Measurements from ENCODE around the gene PARP15.
"Not testable (repeated sequence)": the region's sequence is repeated elsewhere in the genome, so short reads cannot be mapped to it uniquely, and the experiment has no call there.

PARP15 gene

DNA sequence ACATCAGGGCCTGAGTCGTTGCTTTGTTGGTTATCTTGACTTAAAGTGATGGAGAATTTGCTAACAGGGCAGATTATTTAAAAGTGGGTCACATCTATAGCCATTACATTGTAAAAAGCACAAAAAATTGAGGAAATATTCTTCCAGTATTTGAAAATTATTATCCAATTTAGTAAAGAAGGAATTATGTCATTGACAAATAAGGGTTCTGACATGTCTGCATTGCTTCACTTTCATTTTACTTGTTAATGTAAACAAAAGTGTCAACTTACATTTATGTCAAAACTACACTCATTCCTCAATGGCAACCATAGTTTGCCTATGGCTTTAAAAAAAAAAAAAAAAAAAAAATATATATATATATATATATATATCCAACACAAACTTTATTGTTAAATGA lies 99.8 kb downstream of the PARP15 start:
- H3K4me1 ChIP-seq, result peaks cover 13% of the 10 kb centered on the region
- in situ Hi-C loops (cut with MboI; ENCODE audit: low sequenced_read_pairs), result loop anchor here (5.0 kb wide), 1 partner anchor 120 kb away; no protein-coding TSS in a partner anchor
- H3K36me3 ChIP-seq (replicated peaks), result no peaks in the 10 kb centered on the region
- DNase-seq (ENCODE audit: low spot score in 2 of 2), result no peak
- H3K4me3 ChIP-seq, result no peak overlapping the region
- H3K9me3 ChIP-seq, result no peaks in the 10 kb centered on the region
- no peaks in the 10 kb centered on the region for H3K27me3 ChIP-seq (ENCODE audit: low read depth)

DNA sequence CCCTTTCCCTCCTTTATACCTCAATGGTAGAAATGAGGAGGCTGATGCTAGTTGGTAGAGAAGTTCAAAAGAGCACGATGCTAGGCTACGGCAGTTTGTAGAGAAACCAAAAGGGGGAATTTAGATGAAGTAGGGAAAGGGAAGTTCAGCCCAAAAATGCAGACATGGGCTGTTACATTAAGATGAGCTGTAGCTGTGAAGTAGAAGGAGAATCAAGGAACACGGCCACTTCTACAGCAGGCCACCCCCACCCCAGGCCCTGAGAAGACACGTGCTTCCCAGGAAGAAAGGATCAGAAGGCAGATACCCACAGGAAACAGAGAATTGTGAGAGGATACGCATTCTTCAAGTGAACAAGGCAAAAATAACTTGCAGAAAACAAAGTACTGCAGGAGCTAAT lies 101.1 kb downstream of the PARP15 start:
- Histone ChIP-seq H3K4me3 (no peak overlapping the region), H3K27me3 (ENCODE audit: low read depth) (no peaks in the 10 kb centered on the region), H3K36me3 (replicated peaks) (no peaks in the 10 kb centered on the region), H3K4me1 (peaks cover 13% of the 10 kb centered on the region), H3K9me3 (no peaks in the 10 kb centered on the region)
- in situ Hi-C loops (cut with MboI; ENCODE audit: low sequenced_read_pairs), result loop anchor here (5.0 kb wide), 1 partner anchor 121 kb away; no protein-coding TSS in a partner anchor
- DNase-seq (ENCODE audit: low spot score in 2 of 2), result no peak

DNA sequence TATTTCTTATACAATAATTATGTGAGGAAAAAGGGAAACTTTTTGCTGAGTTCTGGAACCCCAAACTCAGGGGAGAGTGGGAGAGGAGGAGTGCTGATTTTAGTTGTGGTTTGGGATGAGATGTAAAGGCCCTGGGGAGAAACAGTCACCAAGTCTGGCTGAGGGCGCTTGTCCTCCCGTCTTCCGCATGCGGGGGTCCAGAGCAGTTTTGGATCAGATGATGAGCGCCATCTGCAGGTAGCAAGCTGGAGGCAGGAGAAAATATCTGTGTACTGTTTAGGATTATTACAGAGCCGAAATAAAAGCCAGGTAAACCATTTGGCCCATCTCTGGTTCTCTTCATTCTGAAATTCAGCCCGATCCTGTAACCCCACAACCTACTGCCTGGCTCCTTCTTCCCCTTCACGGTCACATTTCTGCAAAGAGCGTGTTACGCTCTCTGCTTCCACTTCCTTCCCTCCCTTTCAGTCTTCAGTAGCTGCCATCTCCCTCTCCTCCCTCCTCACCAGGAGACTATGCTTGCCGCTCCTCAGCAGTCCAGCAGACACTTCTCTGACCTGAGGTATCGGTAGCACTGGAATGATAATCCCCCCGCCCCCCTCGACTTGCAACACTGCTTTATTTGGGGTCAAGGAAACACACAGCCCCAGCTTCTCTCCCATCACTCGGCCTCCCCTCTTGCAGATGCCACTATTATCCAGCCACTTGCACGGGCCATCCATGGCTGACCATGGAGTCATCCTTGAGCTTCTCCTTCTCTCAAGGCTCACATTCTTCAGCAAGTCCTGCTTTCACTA lies 101.8 kb downstream of the PARP15 start:
- in situ Hi-C loops (cut with MboI; ENCODE audit: low sequenced_read_pairs), result loop anchor here (5.0 kb wide), 1 partner anchor 122 kb away; no protein-coding TSS in a partner anchor

DNA sequence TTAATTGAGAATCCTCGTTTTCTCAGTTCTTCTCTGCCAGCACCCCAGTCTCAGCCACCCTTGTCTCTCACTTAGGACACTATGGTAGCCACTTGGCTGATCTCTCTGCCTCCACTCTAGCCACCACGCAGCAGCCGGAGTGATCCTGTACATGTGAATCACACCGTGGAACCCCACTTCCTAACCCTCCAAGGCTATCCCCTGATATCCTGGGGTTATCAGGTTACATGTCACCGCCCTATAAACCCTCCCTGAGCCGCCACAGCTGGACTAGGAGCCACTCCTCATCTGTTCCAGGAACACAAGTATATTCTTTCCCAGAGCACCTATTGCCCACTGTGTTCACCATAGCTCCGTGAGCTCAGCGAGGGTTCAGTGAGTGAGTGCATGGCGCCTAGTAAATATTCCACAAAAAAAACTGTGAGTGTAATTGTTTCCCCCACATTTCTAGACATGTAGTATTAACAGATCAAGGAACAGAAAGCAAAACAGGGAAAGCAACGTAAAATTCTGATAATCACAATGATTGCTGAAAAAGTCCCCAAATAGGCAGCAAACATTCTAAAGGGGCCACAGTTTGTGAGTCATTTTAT lies 102.5 kb downstream of the PARP15 start:
- no peaks in the 10 kb centered on the region for H3K27me3 ChIP-seq (ENCODE audit: low read depth)
- H3K9me3 ChIP-seq, result no peaks in the 10 kb centered on the region
- peaks cover 13% of the 10 kb centered on the region for H3K4me1 ChIP-seq
- H3K4me3 ChIP-seq, result peak overlapping the region; percentile 54
- peak in 1 of 2 experiments; percentile 42 for DNase-seq (ENCODE audit: low spot score in 2 of 2)
- in situ Hi-C loops (cut with MboI; ENCODE audit: low sequenced_read_pairs), result loop anchor here (5.0 kb wide), 2 partner anchors 123 to 223 kb away; no protein-coding TSS in a partner anchor
- no peaks in the 10 kb centered on the region; the same call in 1 of the 2 replicates for H3K36me3 ChIP-seq (replicated peaks)

More for the DNA sequence above, 101.8 kb downstream of the PARP15 start:
- peak; percentile 74 to 89 for DNase-seq (ENCODE audit: low spot score in 2 of 2)
- Histone ChIP-seq H3K36me3 (replicated peaks) (no peaks in the 10 kb centered on the region), H3K27me3 (ENCODE audit: low read depth) (no peaks in the 10 kb centered on the region), H3K4me1 (peaks cover 13% of the 10 kb centered on the region), H3K9me3 (no peaks in the 10 kb centered on the region), H3K4me3 (no peak overlapping the region)

DNA sequence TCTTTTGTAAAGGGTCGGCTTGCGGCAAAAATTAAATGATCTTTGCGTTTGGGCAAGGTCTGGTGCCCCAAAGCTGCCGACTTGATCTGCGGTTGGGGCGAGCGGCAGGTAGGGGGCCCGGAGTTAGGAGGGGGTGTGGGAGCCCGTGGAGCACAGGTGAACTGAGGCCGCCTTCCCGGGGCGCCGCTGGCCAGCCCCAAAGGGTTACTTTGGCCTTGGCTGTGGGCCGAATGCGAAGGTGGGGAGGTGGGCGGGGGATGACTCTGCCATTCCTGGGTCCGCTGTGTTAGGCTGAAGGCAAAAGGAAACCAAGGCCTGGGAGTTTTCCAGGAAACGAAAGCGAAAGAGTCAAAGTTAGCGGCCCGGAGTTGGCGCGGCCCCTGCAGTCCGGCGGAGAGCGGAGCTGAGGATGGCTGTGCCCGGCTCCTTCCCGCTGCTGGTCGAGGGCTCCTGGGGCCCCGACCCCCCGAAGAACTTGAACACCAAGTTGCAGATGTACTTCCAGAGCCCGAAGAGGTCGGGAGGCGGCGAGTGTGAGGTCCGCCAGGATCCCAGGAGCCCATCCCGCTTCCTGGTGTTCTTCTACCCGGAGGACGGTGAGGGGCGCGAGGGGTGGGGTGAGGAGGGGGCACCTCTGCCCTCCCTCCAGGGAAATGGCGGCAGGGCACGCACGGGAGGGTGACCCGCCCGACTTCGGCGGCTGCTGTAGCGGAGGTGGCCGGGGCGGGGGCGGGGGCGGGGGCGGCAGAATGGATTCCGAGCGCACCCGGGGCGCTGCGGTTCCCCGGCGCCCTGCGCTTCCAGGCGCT lies 103.2 kb downstream of the PARP15 start, which contains the start of gene PARP14:
Gene PARP14, plus strand, starts transcription at position 365 of the 809 bp plus-strand sequence. Its CDS starts 45 bp downstream, at position 410.
- no peaks in the 10 kb centered on the region; the same call in 1 of the 2 replicates for H3K36me3 ChIP-seq (replicated peaks)
- in situ Hi-C loops (cut with MboI; ENCODE audit: low sequenced_read_pairs), result loop anchor here (5.0 kb wide), 1 partner anchor 223 kb away; no protein-coding TSS in a partner anchor
- no peaks in the 10 kb centered on the region for H3K27me3 ChIP-seq (ENCODE audit: low read depth)
- peak; percentile 45 to 66 for DNase-seq (ENCODE audit: low spot score in 2 of 2)
- H3K4me3 ChIP-seq, result peak within 1 kb of the TSS; percentile 54
- H3K4me1 ChIP-seq, result peaks cover 13% of the 10 kb centered on the region
- H3K9me3 ChIP-seq, result no peaks in the 10 kb centered on the region

DNA sequence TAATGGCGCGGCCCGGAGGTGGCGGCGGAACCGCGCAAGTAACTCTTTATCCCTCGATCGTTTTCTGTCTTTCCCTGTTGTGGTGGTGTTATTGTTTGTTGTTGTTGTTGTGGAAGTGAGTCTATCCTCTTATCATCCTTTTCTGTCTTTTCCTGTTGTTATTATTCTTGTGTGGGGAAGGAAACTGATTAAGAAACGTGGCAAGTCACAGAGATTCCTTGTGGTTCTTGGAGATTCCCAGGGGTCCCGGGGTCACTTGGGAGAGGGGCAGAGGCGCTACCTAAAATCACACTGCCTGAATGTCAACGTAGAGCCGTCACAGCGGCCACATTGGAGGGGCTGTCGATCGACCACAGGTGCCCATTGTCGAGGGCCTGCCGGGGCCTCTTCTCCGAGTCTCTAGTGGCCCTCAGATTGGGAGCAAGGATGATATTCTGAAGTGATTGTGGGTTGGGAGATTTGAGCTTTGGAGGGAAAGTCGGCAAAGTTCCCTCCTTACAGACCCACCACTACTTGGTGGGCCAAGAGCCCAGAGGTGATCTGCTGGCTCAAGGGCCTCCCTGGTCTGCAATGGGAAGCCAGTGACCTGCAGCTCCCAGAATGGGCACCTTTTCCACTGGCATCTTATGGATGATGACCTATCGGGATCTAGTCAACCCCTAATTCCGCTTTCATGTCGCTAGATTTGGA lies 104.0 kb downstream of the PARP15 start:
- Histone ChIP-seq H3K27me3 (ENCODE audit: low read depth) (no peaks in the 10 kb centered on the region), H3K4me1 (peaks cover 13% of the 10 kb centered on the region), H3K4me3 (peak overlapping the region; percentile 54), H3K36me3 (replicated peaks) (no peaks in the 10 kb centered on the region; the same call in 1 of the 2 replicates), H3K9me3 (no peaks in the 10 kb centered on the region)
- peak; percentile 2 to 23 for DNase-seq (ENCODE audit: low spot score in 2 of 2)
- in situ Hi-C loops (cut with MboI; ENCODE audit: low sequenced_read_pairs), result loop anchor here (5.0 kb wide), 1 partner anchor 224 kb away; no protein-coding TSS in a partner anchor

DNA sequence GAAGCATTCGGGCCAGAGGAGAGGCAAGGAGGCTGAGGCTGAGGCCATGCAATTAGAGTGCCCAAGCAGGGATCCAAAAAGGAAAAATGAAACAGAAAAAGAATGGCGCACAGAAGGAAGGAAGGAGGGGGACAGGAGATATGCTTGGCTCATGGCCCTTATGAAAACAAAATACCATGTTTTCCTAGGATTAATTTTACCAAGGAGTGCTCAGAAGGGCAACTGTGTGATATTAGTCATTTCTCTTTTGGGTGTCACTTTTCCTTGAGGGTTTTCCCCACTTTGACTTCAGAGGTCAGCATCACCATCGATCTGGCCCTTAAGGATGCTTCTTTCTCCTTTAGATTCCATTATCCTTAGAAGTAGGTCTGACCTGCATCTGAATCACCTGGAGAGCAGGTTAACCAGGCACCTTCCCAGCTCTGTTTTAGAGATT lies 104.5 kb downstream of the PARP15 start:
- Histone ChIP-seq H3K4me3 (no peak overlapping the region; the same call in 1 of the 2 replicates), H3K9me3 (no peaks in the 10 kb centered on the region), H3K36me3 (replicated peaks) (peaks cover under 1% of the 10 kb centered on the region), H3K27me3 (ENCODE audit: low read depth) (no peaks in the 10 kb centered on the region), H3K4me1 (peaks cover 13% of the 10 kb centered on the region)
- in situ Hi-C loops (cut with MboI; ENCODE audit: low sequenced_read_pairs), result loop anchor here (5.0 kb wide), 1 partner anchor 225 kb away; no protein-coding TSS in a partner anchor
- DNase-seq (ENCODE audit: low spot score in 2 of 2), result peak in 1 of 2 experiments; percentile 1

DNA sequence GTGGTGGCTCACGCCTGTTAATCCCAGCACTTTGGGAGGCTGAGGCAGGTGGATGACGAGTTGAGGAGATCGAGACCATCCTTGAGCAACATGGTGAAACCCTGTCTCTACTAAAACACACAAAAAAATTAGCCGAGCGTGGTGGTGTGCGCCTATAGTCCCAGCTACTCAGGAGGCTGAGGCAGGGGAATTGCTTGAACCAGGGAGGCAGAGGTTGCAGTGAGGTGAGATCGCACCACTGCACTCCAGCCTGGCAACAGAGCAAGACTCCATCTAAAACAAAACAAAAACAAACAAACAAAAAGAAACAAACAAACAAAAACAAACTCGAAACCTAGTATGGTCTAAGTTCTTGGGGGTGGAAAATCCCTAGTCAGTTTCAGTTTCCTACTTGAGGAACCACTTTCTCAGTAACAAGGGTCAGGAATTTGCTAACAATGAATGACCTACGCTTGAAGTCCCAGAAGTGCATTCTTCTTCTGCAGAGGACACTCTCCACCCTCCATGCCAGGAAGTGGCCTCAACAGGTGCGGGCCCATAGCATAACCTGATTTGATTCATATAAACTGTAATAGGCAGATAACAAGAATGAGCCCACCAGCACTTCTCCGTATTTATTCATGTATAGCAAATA lies 105.4 kb downstream of the PARP15 start:
- not testable (repeated sequence) for H3K36me3 ChIP-seq (replicated peaks); H3K4me3 ChIP-seq; H3K27me3 ChIP-seq (ENCODE audit: low read depth); DNase-seq (ENCODE audit: low spot score in 2 of 2); H3K9me3 ChIP-seq
- peaks cover 13% of the 10 kb centered on the region for H3K4me1 ChIP-seq
- in situ Hi-C loops (cut with MboI; ENCODE audit: low sequenced_read_pairs), result loop anchor here (5.0 kb wide), 1 partner anchor 226 kb away; no protein-coding TSS in a partner anchor

DNA sequence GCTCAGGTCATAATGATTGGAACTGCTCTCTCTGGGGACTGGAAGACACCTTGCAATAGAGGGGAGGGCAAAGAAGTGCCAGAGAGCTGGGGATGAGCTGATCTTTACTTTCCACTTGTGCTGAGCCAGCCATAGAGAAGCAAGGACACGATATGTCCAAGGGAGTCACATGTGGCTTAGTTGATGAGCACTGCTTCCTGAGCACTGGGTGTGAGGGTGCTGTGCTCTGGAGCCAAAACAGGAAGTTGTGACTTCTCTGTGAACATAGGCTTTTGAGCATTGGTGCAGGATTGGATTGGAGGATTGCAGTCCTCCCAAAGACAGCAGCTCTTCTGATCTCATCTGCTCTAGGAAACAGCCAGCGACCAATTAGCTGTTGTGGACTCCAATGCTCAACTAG lies 109.8 kb downstream of the PARP15 start:
- in situ Hi-C loops (cut with MboI; ENCODE audit: low sequenced_read_pairs), result no loop called here
- no peak for DNase-seq (ENCODE audit: low spot score in 2 of 2)

More for the DNA sequence above, 109.8 kb downstream of the PARP15 start:
- Histone ChIP-seq H3K4me1 (no peaks in the 10 kb centered on the region), H3K9me3 (no peaks in the 10 kb centered on the region), H3K36me3 (replicated peaks) (peaks cover 5% of the 10 kb centered on the region), H3K27me3 (ENCODE audit: low read depth) (no peaks in the 10 kb centered on the region), H3K4me3 (no peak overlapping the region)
